H1 (cell line): ENCODE data around the gene KRT32. TPM values are rescaled to one million over a fixed set of nuclear protein-coding genes. Genes with fewer than 3 reads are reported as not detected.

Experiments
- microRNA-seq, 2 experiments: library from miRNA; unstranded; fragments of <30 nt; microRNA quantifications; one replicate each; pipeline versions ENCODE4 to v1.2.0, GENCODE V29; 2016 to 2020; ENCODE audit warnings: borderline microRNAs expressed in 2 of 2, borderline number of aligned reads in 2 of 2, borderline replicate concordance in 1 of 2
- polyA plus RNA-seq, 7 experiments: library from polyadenylated mRNA; depleted of rRNA in 3 of 7; stranded (reverse) in 5 of 7; unstranded in 2 of 7; fragments of >200 nt in 5 of 7; fragments of 200-250 nt in 2 of 7; gene quantifications; 1 replicate in 5 of 7; 2 replicates in 1 of 7; 4 replicates in 1 of 7; pipeline versions ENCODE4 v1.2.1 to v1.2.3, GENCODE V29; 2011 to 2013; ENCODE audit warnings: missing spikeins in 2 of 7, mixed read lengths in 2 of 7
- small RNA-seq: library from polyadenylated mRNA; stranded (forward); fragments of <200 nt; extraction: miRNeasy Mini kit (QIAGEN cat#:217004); gene quantifications from one replicate; pipeline ENCODE3, GENCODE V24; 2013; ENCODE audit not compliant: insufficient read depth
- total RNA-seq: library from RNA; stranded (reverse); fragmentation: NEBNext Ultra II Directional; extraction: Animal tissue kit (Norgen Biotek cat#: 25700); gene quantifications from 2 replicates; pipeline ENCODE4 v1.2.1, GENCODE V29; 2021

Gene KRT32
- total and polyA plus RNA-seq, 2 of the 8 experiments (the other 6 are each of a cell fraction or from before 2014, with no cell fraction given): not detected

Small RNA genes within 50 kb of the gene (microRNA-seq; reads per million reads assigned to microRNA genes)
- 0 reads per million in 2 experiments for gene MIR6510

Small RNA genes within 50 kb of the gene (small RNA-seq; reads per million reads assigned to genes)
- gene RNU2-32P: not detected

Other genes starting within 250 kb of the KRT32 start
- not detected in 2 replicates for gene KRTAP9-2, start 240.7 kb downstream of the KRT32 start, total RNA-seq
- gene KRTAP9-2, start 240.7 kb downstream of the KRT32 start, polyA plus RNA-seq (2011; rRNA removed): not detected in 2 replicates
- not detected in 2 replicates for gene KRTAP9-3, start 234.9 kb downstream of the KRT32 start, total RNA-seq
- not detected in 2 replicates for gene KRTAP9-3, start 234.9 kb downstream of the KRT32 start, polyA plus RNA-seq (2011; rRNA removed)
- not detected in 2 replicates for gene KRTAP9-8, start 229.4 kb downstream of the KRT32 start, total RNA-seq
- gene KRTAP9-8, start 229.4 kb downstream of the KRT32 start, polyA plus RNA-seq (2011; rRNA removed): not detected in 2 replicates
- not detected in 2 replicates for gene KRTAP9-4, start 217.7 kb downstream of the KRT32 start, total RNA-seq
- 0.13 TPM in 1 of 2 replicates, not detected in the other for gene KRTAP9-4, start 217.7 kb downstream of the KRT32 start, polyA plus RNA-seq (2011; rRNA removed)
- gene KRTAP9-9, start 212.0 kb downstream of the KRT32 start, total RNA-seq: not detected in 2 replicates
- not detected in 2 replicates for gene KRTAP9-9, start 212.0 kb downstream of the KRT32 start, polyA plus RNA-seq (2011; rRNA removed)
- gene KRTAP9-6, start 202.0 kb downstream of the KRT32 start, total RNA-seq: not detected in 2 replicates
- gene KRTAP9-6, start 202.0 kb downstream of the KRT32 start, polyA plus RNA-seq (2011; rRNA removed): not detected in 2 replicates
- gene KRTAP9-7, start 191.7 kb downstream of the KRT32 start, total RNA-seq: not detected in 2 replicates
- gene KRTAP9-7, start 191.7 kb downstream of the KRT32 start, polyA plus RNA-seq (2011; rRNA removed): not detected in 2 replicates
- gene KRTAP29-1, start 164.5 kb downstream of the KRT32 start, total RNA-seq: not detected in 2 replicates
- not detected in 2 replicates for gene KRTAP29-1, start 164.5 kb downstream of the KRT32 start, polyA plus RNA-seq (2011; rRNA removed)
- not detected in 2 replicates for gene KRTAP16-1, start 158.1 kb downstream of the KRT32 start, total RNA-seq
- not detected in 2 replicates for gene KRTAP16-1, start 158.1 kb downstream of the KRT32 start, polyA plus RNA-seq (2011; rRNA removed)
- not detected in 2 replicates for gene KRTAP17-1, start 151.7 kb downstream of the KRT32 start, total RNA-seq
- gene KRTAP17-1, start 151.7 kb downstream of the KRT32 start, polyA plus RNA-seq (2011; rRNA removed): not detected in 2 replicates
- not detected in 2 replicates for gene KRT33A, start 116.6 kb downstream of the KRT32 start, total RNA-seq
- not detected in 2 replicates for gene KRT33A, start 116.6 kb downstream of the KRT32 start, polyA plus RNA-seq (2011; rRNA removed)
- not detected in 2 replicates for gene KRT33B, start 97.6 kb downstream of the KRT32 start, total RNA-seq
- not detected in 2 replicates for gene KRT33B, start 97.6 kb downstream of the KRT32 start, polyA plus RNA-seq (2011; rRNA removed)
- not detected in 2 replicates for gene KRT34, start 85.1 kb downstream of the KRT32 start, total RNA-seq
- not detected in 2 replicates for gene KRT34, start 85.1 kb downstream of the KRT32 start, polyA plus RNA-seq (2011; rRNA removed)
- not detected in 2 replicates for gene KRT31, start 69.8 kb downstream of the KRT32 start, total RNA-seq
- not detected in 2 replicates for gene KRT31, start 69.8 kb downstream of the KRT32 start, polyA plus RNA-seq (2011; rRNA removed)
- gene KRT37, start 42.8 kb downstream of the KRT32 start, total RNA-seq: not detected in 2 replicates
- not detected in 2 replicates for gene KRT37, start 42.8 kb downstream of the KRT32 start, polyA plus RNA-seq (2011; rRNA removed)
- gene KRT38, start 26.4 kb downstream of the KRT32 start, total RNA-seq: not detected in 2 replicates
- not detected in 2 replicates for gene KRT38, start 26.4 kb downstream of the KRT32 start, polyA plus RNA-seq (2011; rRNA removed)
- not detected in 2 replicates for gene KRT35, start 13.8 kb upstream of the KRT32 start, total RNA-seq
- gene KRT35, start 13.8 kb upstream of the KRT32 start, polyA plus RNA-seq (2011; rRNA removed): not detected in 2 replicates
- not detected in 2 replicates for gene KRT36, start 22.5 kb upstream of the KRT32 start, total RNA-seq
- gene KRT36, start 22.5 kb upstream of the KRT32 start, polyA plus RNA-seq (2011; rRNA removed): not detected in 2 replicates
- gene KRT13, start 38.2 kb upstream of the KRT32 start, total RNA-seq: not detected in 2 replicates
- 0.09 and 0.17 TPM in 2 replicates for gene KRT13, start 38.2 kb upstream of the KRT32 start, polyA plus RNA-seq (2011; rRNA removed)
- 0.13 and 0.21 TPM in 2 replicates for gene KRT15, start 51.5 kb upstream of the KRT32 start, total RNA-seq
- gene KRT15, start 51.5 kb upstream of the KRT32 start, polyA plus RNA-seq (2011; rRNA removed): 0.09 and 0.11 TPM in 2 replicates
- gene KRT19, start 60.9 kb upstream of the KRT32 start, total RNA-seq: 122 and 137 TPM in 2 replicates
- 120 and 192 TPM in 2 replicates for gene KRT19, start 60.9 kb upstream of the KRT32 start, polyA plus RNA-seq (2011; rRNA removed)
- gene KRT9, start 104.7 kb upstream of the KRT32 start, total RNA-seq: not detected in 2 replicates
- gene KRT9, start 104.7 kb upstream of the KRT32 start, polyA plus RNA-seq (2011; rRNA removed): not detected in 2 replicates
- not detected in 2 replicates for gene KRT14, start 119.5 kb upstream of the KRT32 start, total RNA-seq
- gene KRT14, start 119.5 kb upstream of the KRT32 start, polyA plus RNA-seq (2011; rRNA removed): 0.13 and 0.35 TPM in 2 replicates
- gene KRT16, start 145.4 kb upstream of the KRT32 start, total RNA-seq: not detected in 2 replicates
- gene KRT16, start 145.4 kb upstream of the KRT32 start, polyA plus RNA-seq (2011; rRNA removed): not detected in 2 replicates
- 0.36 and 0.50 TPM in 2 replicates for gene KRT17, start 157.2 kb upstream of the KRT32 start, total RNA-seq
- gene KRT17, start 157.2 kb upstream of the KRT32 start, polyA plus RNA-seq (2011; rRNA removed): 0.95 and 0.96 TPM in 2 replicates
- 528 and 539 TPM in 2 replicates for gene EIF1, start 221.5 kb upstream of the KRT32 start, total RNA-seq
- 89.3 and 175 TPM in 2 replicates for gene EIF1, start 221.5 kb upstream of the KRT32 start, polyA plus RNA-seq (2011; rRNA removed)
- not detected in 2 replicates for gene GAST, start 244.9 kb upstream of the KRT32 start, total RNA-seq
- gene GAST, start 244.9 kb upstream of the KRT32 start, polyA plus RNA-seq (2011; rRNA removed): not detected in 2 replicates